G401 (cell line): Measurements from ENCODE around the gene CMTM7. TPM values are rescaled to one million over a fixed set of nuclear protein-coding genes. Genes with fewer than 3 reads are reported as not detected.
"Not testable (repeated sequence)": the region's sequence is repeated elsewhere in the genome, so short reads cannot be mapped to it uniquely, and the experiment has no call there.

Source experiments
- DNase-seq: peaks from one replicate; pipeline ENCODE4 v3.0.0-alpha.2; 2015; ENCODE audit warnings: low spot score
- in situ Hi-C: cut with HindIII; loops from 2 replicates; pipeline ENCODE4 v1.10.0; 2016; ENCODE audit warnings: low sequenced_read_pairs, mixed read lengths
- total RNA-seq: library from RNA; depleted of rRNA; stranded (reverse); fragments of >200 nt; shearing (Covaris generic); gene quantifications from 2 replicates; pipeline ENCODE4 v1.2.3, GENCODE V29; 2014

CMTM7 gene
- total RNA-seq, 1 experiment from 2014 or later = 12.4 TPM

DNA sequence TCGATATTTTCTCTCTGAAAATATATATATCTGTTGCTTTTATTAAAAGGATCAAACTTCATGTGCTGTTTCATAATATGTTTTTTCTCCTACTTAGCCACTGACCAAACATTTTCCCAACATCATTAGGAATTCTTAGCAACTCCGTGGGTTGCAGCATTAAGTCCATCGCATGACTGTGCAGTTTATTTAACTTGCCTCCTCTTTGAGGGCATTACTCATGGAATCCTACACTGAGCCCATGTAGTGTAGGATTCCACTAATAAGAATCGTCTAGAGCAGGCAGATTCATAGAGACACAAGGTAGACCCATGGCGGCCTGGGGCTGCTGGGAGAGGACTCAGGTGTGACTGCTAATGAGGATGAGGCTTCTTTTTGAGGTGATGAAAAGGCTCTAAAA, 61.7 kb downstream of the CMTM7 start:
- in situ Hi-C loops = no loop called here
- no peak for DNase-seq

DNA sequence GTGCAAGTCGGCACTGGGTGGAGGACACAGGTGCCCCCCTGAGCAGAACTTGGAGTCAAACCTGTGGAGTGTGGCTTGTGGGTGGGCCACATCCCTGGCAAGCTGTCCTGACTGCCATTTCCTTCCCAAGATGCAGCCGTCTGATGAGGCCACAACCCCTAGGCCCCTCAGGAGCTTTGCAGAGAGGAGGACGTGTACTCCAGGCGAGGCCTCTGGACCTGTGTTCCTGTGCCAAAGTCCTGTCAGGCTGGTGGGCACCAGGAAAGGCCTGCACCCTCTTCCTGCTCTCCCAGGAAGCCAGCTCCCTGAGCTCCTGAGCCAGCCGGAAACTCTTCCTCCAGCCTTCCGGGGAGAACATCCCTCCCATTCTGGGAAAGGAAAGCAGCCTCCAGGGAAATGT, 62.5 kb downstream of the CMTM7 start:
- in situ Hi-C loops = no loop called here
- no peak for DNase-seq

DNA sequence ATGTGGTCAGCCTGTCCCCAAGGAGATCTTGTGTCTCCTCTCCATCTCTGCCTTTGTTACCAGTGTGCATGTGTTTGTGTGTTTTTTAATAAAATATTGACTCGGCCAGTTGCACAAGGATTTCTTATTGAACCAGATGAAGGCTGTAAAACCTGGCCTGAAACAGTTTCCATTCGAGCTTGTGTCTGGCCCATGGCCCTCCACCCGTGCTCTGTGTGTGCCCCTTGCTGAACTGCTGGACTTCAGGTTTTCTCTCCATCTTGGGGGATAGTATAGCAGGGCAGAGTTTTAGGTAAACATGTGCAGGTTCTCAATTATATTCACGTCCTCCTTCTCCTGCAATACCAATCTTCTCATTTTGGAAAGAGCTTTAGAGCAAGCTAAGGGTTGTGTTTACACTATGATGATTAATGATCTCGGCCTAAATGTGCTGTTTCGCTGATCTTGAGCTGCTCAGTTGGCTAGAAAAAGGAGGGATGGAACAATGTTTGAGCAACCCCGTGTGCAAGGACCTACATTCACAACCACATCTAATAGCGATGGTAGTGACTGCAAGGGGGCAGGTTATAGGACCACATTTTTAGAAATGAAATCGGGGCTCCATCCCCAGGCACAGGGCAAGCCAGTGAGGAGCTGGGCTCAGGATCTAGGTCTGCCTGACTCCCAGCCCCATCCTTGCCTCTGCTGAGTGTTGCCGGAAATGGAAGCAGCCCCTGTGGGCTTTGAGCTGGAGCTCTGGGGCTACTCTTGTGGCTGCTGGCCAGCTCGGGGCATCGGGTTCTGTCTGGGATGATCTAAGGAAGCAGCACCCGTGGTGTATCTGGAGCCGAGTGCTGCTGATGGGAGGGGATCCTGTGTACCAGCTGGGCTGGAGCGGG, 63.3 kb downstream of the CMTM7 start:
- in situ Hi-C loops = no loop called here
- peak; percentile 74 for DNase-seq

DNA sequence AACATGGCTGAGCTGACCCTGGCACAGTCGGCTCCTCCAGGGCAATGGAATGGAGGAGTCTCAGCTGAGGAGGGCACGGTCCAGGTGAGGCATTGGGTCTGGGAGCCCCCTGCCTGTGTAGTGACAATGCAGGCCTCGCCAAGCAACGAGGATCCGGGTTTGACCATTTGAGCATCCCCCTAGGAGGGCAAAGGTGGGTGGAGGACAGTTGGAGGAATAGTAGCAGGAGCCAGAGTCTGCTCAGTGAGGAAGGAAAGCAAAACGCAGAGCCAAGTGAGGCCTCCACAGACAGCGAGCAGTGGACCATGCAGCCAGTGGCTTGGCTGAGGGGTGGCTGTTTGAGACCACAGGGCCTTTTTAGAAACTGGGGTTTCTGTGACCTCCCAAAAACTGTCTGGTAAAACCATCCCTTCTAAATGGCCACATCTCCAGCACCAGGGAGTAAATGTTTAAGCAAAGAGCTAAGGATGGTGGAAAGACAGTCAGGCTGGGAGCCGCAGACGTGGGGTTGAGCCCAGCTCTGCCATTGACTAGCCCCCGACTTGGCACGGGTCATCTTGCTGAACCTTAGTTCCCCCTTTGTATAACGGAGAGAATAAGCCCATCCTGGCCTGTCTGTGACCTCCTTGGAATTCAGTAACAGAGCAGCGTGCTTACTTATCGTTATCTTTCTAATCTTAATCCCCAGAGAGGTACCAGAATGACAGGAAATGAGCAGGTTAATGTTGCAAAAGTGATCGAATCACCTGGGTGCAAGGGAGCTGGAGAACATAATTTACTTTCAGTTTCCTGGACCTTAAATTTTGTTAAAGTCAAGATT, 64.2 kb downstream of the CMTM7 start:
- in situ Hi-C loops = no loop called here
- peak; percentile 76 for DNase-seq

DNA sequence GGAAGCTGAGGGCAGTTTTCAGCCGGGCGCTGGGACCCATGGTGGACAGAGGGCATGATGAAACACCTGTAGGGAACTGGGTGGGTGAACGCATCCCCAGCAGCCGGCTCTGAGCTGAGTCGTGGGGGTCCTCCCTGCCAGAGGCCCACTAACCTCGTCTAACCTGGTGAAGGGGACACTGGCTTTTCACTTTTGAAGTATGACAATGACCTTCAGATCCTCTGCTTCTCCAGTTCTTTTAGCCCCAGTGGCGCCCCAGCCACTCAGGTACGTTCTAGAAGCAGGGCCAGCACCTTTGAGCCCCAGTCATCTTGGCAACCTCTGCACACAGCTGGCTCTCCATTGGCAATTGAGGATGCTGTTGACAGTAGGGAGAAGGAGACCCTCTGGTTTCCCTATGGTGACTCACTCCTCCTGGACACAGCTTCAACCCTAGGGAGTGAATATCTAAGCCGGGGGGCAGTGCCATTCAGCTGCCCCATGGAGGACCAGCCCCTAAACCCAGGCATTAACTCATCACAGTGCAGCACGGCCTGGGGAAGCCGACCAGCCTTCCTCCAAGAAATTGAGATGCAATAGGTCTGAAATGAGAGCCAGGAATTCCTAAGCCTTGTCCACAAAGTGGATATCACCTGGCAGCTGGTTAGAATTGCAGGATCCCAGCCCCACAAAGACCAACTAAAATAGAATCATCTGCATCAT, 64.9 kb downstream of the CMTM7 start:
- in situ Hi-C loops = no loop called here

DNA sequence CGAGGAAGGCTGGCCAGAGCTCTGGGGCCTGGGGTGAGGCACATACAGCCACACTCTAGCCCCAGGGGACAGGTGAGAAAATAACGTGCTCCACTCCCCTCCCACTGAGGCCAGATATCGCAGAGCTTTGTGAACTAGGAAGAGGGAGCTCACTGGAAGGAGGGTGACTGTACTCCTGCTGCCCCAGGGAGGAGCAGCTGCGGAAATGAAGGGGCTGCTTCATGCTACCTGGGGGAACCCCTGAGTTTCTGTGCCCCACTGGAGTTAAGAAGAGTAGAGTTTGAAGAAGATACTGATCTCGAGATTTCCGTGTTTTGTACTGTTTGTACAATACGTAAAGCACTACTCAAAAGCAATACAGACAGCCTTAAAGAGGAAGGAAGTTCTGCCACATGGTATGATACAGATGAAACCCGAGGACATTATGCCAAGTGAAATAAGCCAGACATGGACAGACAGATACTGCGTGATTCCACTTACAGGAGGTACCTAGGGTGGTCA, 66.4 kb downstream of the CMTM7 start:
- DNase-seq = no peak
- in situ Hi-C loops = no loop called here

More for the DNA sequence above, 64.9 kb downstream of the CMTM7 start:
- no peak for DNase-seq

DNA sequence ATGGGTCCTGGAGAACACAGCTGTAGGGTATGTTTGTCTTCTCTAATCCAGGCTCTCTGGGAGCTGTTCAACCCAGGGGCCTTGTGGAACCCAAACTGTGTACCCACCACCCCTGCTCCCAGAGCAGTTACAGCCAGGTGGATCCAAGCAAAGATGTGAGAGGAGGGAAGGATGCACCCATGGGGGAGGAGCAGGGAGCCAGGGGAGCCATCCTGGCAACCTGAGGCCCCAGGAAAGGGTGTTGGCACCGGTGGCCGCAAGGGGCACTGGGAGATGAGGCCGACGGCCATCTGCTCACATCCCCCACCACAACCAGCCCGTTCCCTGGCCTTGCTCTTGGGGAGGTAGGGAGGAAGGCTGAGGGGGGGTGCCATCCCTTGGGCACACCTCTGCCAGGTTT, 67.8 kb downstream of the CMTM7 start:
- DNase-seq = no peak
- in situ Hi-C loops = no loop called here

DNA sequence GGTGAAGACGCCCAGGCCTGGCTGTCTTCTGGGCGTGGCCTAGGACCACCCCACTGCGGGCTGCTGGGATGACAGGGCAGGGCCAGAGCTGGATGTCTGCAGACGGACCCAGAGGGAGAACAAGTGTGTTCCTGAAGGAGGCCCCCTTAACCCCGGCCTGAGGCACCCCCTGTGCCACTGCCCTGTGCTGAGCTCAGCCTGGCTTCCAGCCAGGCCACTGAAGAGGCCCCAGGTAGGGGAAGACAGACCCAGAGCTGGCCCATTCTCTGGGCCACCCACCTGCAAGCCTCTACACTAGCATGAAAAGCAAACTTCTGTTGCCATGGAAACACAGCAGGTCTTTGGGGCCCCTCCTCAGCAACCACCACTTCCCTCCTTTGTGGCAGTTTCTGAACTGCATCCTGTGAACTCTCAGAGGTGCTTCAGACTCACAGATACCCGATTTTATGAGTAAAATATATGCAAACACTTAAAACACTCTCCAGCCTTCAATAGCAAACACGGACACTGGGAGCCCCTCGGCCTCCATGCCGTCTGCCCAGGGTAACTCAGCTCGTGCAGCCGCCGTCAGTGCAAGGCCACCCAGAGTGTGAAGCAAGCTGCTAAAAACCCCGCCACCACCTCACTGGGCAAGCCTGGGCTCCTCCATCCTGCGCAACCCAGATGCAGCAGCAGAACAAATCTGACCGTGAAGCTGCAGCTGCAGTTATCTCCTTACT, 68.5 kb downstream of the CMTM7 start:
- in situ Hi-C loops = no loop called here
- no peak for DNase-seq

DNA sequence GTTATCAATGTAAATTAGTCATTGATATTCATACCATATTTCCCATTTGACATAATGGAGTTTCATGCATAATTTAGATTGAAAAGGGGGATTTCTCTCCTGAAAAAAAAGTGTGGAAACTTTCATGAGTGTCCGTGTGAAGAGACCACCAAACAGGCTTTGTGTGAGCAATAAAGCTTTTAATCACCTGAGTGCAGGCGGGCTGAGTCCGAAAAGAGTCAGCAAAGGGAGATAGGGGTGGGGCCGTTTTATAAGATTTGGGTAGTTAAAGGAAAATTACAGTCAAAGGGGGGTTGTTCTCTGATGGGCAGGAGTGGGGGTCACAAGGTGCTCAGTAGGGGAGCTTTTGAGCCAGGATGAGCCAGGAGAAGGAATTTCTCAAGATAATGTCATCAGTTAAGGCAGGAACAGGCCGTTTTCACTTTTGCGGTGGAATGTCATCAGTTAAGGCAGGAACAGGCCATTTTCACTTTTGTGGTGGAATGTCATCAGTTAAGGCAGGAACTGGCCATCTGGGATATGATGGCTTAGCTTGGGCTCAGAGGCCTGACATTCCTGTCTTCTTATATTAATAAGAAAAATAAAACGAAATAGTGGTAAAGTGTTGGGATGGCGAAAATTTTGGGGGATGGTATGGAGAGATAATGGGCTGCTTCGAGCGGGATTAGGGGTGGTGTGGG, 69.3 kb downstream of the CMTM7 start:
- in situ Hi-C loops, DNase-seq: not testable (repeated sequence)

DNA sequence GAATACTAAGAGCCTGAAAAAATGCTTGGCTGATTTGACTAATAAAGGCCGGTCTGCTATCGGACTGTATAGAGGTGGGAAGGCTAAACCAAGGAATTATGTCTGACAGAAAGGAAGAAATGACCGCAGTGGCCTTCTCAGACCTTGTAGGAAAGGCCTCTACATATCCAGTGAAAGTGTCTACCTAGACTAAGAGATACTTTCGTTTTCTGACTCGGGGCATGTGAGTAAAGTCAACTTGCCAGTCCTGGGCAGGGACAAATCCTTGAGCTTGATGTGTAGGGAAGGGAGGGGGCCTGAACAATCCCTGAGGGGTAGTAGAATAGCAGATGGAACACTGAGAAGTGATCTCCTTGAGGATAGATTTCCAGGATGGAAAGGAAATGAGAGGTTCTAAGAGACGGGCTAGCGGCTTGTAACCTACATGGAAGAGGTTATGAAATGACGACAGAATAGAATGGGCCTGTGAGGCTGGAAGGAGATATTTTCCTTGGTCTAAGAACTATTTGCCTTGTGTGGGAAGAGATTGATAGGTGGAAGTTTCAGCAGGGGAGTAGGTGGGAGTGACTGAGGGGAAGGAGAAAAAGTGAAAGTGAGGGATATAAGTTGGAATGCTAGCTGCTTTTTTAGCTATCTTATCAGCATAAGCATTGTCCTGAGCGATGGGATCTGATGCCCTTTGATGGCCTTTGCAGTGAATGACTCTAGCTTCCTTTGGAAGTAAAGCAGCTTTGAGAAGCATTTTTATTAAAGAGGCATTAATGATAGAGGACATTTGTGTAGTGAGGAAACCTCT, 70.7 kb downstream of the CMTM7 start:
- DNase-seq, in situ Hi-C loops: not testable (repeated sequence)

DNA sequence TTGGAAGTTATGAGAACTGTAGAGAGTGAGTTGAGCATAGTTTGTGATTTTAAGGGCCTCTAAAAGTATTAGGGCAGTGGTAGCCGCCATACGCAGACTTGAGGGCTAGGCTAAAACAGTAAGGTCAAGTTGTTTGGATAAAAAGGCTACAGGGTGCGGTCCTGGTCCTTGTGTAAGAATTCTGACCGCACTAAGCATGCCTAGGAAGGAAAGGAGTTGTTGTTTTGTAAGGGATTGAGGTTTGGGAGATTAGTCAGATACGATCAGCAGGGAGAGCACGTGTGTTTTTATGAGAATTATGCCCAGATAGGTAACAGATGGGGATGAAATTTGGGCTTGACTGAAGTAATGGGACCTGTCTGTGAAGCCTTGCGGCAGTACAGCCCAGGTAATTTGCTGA, 71.8 kb downstream of the CMTM7 start:
- DNase-seq = peak; percentile 51
- in situ Hi-C loops = not testable (repeated sequence)

DNA sequence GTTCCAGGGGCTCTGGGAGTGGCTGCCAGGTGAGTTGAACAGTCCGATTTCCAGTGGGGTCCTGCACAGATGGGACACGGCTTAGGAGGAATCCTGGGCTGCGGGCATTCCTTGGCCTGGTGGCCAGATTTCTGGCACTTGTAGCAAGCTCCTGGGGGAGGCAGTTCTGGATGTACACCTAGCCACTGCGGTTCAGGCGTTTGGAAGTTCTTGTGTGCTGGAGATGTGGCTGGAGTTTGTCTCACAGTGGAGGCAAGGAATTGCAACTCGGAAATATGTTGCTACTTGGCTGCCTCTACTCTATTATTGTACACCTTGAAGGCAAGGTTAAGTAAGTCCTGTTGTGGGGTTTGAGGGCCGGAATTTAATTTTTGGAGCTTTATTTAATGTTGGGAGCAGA, 73.1 kb downstream of the CMTM7 start:
- DNase-seq, in situ Hi-C loops: not testable (repeated sequence)

DNA sequence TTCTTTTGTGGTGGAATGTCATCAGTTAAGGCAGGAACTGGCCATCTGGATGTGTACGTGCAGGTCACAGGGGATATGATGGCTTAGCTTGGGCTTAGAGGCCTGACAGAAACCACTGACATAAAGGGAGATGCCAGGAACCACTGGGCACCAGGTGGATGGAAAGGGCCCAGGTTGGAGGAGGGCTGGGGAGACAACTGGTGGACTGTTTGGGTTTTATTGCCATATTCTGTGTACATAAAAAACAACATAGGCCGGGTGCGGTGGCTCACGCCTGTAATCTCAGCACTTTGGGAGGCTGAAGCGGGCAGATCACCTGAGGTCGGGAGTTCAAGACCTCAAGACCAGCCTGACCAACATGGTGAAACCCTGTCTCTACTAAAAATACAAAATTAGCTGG, 75.2 kb downstream of the CMTM7 start:
- in situ Hi-C loops = not testable (repeated sequence)

DNA sequence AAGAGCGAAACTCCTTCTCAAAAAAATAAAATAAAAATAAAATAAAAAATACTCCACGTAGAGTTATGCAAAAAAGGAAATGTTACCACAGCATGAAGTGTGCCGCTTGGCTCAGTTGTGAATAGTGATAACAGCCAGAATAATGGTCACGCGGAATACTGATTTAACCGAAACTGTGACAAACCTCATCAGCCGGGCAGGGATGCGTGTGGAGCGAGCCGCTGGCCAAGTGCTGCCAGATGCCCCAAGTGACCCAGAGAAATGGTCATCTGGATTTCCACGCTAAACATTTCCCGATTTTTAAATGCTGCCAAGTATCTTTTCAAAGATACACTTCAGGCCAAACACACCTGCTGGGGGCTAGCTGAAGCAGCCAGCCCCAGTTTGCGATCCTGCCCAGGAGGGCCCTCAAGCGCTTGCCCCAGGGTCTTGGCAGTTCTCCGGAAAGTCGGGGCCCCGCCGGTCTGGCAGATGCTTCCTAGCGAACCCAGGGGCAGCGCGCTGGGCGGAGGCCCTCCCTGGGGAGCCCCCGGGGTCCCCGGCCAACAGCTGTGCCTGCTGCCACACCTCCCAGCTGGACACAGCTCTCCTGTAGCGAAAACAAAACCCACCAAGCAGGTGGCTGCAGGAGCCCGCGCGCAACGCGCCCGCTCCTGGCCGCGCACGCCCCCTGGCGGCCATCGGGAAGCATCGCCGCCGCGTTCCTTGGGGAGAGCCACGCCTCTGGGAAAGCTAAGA, 75.8 kb downstream of the CMTM7 start:
- in situ Hi-C loops = no loop called here
- peak; percentile 74 for DNase-seq

More for the DNA sequence above, 75.2 kb downstream of the CMTM7 start:
- DNase-seq = not testable (repeated sequence)

DNA sequence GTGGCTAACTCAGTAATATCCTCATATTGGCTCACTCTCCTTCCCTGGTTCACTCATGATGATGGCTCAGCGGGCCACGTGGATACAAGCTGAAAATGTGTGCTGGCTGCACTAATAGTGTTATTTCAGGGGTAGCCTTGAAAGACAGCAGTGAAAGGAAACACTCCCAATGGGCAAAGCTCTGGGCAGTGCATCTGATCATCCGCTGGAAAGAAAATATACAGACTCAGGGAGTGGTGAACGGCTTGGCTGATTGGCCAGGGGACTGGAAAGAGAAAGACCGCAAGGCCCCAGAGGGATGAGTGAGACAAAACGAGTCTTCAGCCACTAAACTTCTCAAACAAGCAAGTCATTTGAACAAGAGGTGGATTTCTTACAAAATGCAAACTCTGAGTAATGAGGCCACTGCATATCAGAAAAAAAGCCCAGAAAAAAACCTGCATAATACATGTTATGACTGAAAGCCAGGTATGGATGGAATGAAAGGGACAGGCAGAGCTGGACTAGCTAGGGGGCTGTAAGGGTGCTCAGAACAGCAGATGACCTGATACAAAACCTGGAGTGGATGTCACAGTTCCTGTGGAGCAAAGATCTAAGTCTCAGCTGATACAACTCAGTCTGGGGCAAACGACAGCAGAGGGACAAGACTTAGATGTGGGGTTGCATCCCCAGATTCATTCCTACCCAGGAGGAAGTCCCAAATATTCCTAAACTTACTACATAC, 77.7 kb downstream of the CMTM7 start:
- in situ Hi-C loops = no loop called here
- DNase-seq = no peak

DNA sequence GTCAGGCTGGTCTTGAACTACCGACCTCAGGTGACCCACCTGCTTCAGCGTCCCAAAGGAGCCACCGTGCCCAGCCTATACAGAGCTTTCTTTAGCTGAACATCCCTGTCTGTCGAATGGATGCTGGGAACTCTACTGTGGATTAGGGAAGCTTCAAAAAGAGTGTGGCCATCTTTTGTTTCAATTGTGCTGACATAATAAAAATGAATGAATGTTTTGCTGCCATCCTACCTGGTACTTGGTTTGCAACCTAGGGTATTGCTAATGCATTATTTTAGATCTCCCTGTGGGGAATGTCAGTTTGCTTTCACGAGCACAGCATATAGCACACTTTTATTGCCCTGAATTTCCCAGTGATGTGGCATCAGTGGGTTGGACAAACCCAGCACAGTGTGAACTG, 78.7 kb downstream of the CMTM7 start:
- in situ Hi-C loops = no loop called here
- DNase-seq = no peak
